Duodenal mucosa (tissue), 2 donors: ENCODE measurements around the gene CSTF2.

Experiments used
- H3K27ac ChIP-seq: one replicate; pipeline ENCODE4 v1.7.0; 2013; ENCODE audit warnings: low read depth, low read length
- H3K27me3 ChIP-seq, 2 donors: one replicate each; pipeline ENCODE4 v1.7.0; 2013; ENCODE audit warnings: low read length in 2 of 2, control low read depth in 1 of 2; ENCODE audit not compliant: insufficient read depth in 2 of 2, control insufficient read depth in 1 of 2
- H3K36me3 ChIP-seq, 2 donors: one replicate each; pipeline ENCODE4 v1.7.0; 2013; ENCODE audit warnings: low read length in 2 of 2, control low read depth in 1 of 2; ENCODE audit not compliant: insufficient read depth in 2 of 2, control insufficient read depth in 1 of 2
- H3K4me1 ChIP-seq, 2 donors: one replicate each; pipeline ENCODE4 v1.7.0; 2013; ENCODE audit warnings: low read length in 2 of 2, control low read depth in 1 of 2; ENCODE audit not compliant: insufficient read depth in 2 of 2, control insufficient read depth in 1 of 2
- H3K4me3 ChIP-seq, 2 donors: one replicate each; pipeline ENCODE4 v1.7.0; 2013; ENCODE audit warnings: low read length in 2 of 2, low read depth in 1 of 2
- H3K9ac ChIP-seq, 2 donors: one replicate each; pipeline ENCODE4 v1.7.0; 2013; ENCODE audit warnings: low read length in 2 of 2, low read depth in 1 of 2
- H3K9me3 ChIP-seq, 2 donors: one replicate each; pipeline ENCODE4 v1.7.0; 2013; ENCODE audit warnings: low read length in 2 of 2, control low read depth in 1 of 2; ENCODE audit not compliant: control insufficient read depth in 1 of 2

The CSTF2 gene

DNA sequence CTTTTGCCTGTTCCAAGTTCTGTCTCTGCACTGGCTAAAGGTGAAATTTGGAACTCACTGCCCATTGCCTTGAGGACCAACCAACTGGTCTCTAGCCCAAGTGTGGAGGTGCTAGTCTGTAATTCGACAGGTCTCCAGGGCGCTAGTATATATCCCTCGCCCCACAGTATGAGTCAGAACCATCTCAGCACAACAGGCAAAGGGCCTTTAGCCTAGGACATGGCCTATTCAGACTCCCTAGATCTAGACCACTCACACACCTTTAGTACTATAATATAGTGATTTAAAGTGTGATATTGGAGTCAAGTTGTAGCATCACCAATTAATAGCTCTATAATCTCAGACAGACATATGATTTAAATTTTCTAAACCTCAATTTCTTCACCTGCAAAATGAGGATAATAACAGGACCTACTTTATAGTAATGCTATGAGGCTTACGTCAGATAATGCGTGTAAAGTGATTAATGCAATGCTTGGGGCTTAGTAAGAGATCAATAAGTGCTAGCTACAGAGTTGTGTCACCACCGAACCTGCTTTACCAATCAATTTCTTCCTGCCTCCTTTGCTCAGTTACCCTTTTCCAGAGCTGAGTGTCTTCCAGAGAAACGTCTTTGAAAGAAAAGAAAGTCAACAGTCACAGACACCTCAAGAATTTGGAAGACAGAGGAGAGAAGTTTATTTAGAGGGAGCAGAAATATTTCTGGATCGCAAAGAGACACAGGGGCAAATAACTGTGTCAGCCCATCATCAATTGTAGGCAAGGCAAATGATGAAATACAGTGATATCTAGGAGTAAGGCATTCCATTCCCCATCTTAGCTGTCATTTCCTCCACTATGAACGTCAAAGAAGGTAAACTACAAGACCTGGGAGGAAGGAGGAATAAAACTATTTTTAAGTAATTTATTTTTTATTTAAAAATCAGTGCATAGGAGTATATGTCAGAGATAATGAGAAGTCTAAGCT lies 51.7 kb downstream of the CSTF2 start:
- Histone ChIP-seq H3K27ac (no peak overlapping the region), H3K9ac (no peak overlapping the region), H3K36me3 (no peaks in the 10 kb centered on the region), H3K9me3 (no peaks in the 10 kb centered on the region), H3K4me3 (no peak overlapping the region), H3K27me3 (no peaks in the 10 kb centered on the region), H3K4me1 (no peaks in the 10 kb centered on the region)

DNA sequence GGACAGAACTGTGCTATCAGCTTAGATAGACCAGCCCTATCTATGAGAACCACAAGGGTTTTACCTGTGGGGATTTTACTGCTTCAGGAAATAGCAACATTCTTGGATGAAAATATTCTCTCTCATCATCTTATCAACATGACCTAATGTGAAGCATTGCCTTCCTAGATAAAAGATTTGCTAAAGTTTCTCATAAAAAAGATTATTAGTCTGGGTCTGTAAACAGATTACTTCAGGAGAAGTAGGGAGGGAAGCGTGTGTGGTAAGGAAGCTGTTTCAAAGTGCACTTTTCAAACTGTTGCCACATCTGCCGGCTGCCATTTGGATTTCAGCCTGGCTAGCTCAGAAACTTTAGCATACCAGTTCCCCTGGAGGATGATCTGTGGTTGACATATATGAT lies 54.1 kb downstream of the CSTF2 start, which contains the start of gene NOX1:
Gene NOX1, minus strand, starts transcription at position 35 of the 400 bp plus-strand sequence. CDS start 220 bp downstream, outside the sequence.
- H3K4me3 ChIP-seq = no peak within 1 kb of the TSS
- H3K27ac ChIP-seq = no peak within 1 kb of the TSS
- no peaks in the 10 kb centered on the region for H3K4me1 ChIP-seq

DNA sequence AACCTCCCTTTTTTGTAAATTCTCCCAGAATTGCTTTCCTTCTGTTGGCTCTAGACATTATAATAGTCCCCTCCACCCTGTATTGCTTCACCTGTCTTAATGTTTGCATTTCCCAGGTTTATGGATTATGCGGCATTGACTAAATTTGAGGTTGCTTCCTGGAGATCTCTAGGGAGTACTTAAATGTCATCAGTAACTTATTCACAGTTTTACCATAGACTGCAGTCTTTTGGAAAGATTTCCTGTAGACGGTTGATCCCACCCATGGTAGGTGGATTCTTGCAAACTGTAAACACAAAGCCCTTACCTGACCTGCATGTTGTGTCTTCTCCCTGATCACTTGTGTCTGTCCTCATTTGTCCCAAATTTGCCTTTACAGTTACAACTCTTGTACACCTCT lies 60.2 kb downstream of the CSTF2 start:
- Histone ChIP-seq H3K9me3 (no peaks in the 10 kb centered on the region), H3K27me3 (no peaks in the 10 kb centered on the region), H3K36me3 (no peaks in the 10 kb centered on the region), H3K9ac (no peak overlapping the region), H3K4me1 (no peaks in the 10 kb centered on the region), H3K4me3 (no peak overlapping the region), H3K27ac (no peak overlapping the region)

More for the DNA sequence above, 54.1 kb downstream of the CSTF2 start, which contains the start of gene NOX1:
- no peak within 1 kb of the TSS for H3K9ac ChIP-seq
- no peaks in the 10 kb centered on the region for H3K27me3 ChIP-seq
- no peaks in the 10 kb centered on the region for H3K9me3 ChIP-seq
- no peaks in the 10 kb centered on the region for H3K36me3 ChIP-seq

DNA sequence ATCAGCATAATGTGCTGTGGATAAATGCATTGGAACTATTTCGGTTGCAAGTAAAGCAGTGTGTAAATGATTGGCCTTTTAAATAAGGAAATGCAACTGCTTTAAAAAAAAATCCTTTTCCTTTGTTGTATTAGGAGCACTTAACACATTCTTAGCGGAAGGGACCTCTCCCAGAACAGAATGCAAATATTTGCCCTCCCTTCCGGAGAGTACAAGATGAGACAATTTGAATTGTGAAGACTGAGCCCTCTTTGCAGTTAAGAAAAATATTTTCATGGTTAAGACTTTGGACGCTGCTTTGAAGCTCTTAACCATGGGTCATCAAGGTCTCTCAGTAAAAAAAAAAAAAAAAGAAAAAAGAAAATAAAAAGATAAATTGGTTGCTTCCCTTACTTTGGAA lies 63.5 kb downstream of the CSTF2 start:
- Histone ChIP-seq H3K9ac (no peak overlapping the region), H3K9me3 (no peaks in the 10 kb centered on the region), H3K27me3 (no peaks in the 10 kb centered on the region), H3K4me3 (no peak overlapping the region), H3K27ac (no peak overlapping the region), H3K36me3 (no peaks in the 10 kb centered on the region), H3K4me1 (no peaks in the 10 kb centered on the region)
